ENCODE data around the gene CACNG1.

Gene CACNG1

DNA sequence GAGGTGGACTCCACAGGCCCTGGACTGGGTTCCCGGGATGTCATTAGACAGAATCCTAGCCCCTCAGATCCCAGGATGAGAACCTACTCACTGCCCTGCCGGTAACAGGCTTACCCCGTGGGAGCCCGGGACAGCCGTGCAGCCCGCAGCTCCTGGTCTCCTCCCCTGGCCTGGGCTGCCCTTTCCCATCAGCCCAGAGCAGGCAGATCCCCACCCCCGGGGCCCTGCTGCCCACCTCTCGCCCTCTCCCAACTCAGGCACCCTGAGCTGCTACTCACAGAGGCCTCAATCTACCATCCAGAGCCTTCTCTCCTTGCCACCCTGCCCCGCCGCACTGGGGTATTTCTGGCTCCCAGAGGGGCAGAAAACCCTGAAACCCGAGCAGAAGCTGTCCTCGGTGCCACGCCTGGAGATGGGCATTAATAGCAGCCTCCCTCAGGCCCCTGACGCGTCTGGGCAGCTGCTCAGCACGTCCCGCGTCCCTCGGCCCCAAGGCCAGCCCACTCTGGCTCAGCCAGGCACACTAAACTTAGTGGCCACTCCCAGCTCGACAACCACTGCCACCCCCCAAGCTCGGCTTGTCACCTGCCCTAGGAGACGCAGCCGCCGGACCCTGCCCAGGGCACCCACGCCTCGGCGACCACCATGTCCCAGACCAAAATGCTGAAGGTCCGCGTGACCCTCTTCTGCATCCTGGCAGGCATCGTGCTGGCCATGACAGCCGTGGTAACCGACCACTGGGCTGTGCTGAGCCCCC, at the start of gene CACNG1:
TSS of gene CACNG1 (plus strand) at position 539 of the 757 bp plus-strand sequence. CDS start at position 646, 107 bp downstream.
- no peak for DNase-seq (ENCODE audit: low read depth in 2 of 2)

- DNase-seq (ENCODE audit: low read depth in 2 of 2), result no peak
Observed at GRCh38 chr17:66994930-66995535, 49.3 kb upstream of the CACNG1 start.

DNA sequence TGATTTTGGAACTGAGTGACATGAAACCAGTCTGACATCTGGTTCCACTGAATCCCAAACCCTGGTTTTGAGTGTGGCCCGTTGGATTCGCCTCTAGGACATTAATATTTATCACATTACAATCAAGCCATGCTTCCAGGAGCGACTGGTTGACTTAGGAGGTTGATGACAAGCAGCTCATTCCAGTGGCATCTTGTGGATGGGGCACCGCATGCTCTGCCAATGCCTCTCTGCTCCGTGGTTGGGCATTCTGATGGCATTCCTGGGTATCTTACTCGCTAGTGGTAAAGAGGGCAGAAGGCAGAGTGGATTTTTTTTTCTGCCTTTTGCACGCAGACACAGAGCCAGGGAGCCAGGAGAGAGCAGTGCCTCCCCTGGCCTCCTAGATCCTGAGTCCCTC, 48.4 kb upstream of the CACNG1 start:
- DNase-seq (ENCODE audit: low read depth in 2 of 2), result no peak

DNA sequence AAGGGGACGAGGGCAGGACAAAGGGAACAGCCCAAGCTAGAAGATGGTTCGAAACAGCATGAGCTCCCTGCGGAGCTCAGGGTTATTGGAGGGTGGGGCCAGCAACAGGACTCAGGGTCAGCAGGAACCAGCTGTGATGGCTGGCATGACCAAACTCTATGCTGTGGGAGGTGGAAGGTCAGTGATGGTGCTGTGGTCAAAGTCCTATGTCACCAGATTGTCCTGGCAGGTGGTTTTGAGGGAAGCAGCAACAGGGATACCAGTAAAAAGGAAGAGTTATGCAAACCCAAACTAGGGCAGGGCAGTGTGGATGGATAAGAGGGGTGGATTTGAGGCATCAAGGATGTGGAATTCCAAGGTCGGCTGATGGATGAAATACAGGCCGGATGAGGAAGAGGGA, 47.4 kb upstream of the CACNG1 start:
- no peak for DNase-seq (ENCODE audit: low read depth in 2 of 2)

DNA sequence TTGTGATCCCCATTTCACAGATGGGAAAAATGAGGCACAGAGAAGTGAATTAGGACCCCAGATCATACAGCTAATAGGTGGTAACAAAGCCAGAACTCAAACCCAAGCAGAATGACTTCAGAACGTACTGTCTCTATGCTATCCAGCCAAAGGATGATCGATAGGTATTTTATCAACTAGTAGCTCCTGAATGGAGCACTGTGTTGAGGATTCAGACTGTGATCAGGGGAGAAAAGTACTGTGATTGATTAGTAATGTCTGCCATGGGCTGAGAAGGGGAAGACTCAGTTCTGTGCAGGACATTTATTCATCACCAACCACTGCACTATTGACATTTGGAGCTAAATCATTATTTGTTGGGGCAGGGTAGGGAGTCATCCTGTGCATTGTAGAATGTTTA, 41.1 kb upstream of the CACNG1 start:
- no peak for DNase-seq (ENCODE audit: low read depth in 2 of 2)

- DNase-seq (ENCODE audit: low read depth in 2 of 2), result no peak
Observed at GRCh38 chr17:67004181-67004580, 40.2 kb upstream of the CACNG1 start.

DNA sequence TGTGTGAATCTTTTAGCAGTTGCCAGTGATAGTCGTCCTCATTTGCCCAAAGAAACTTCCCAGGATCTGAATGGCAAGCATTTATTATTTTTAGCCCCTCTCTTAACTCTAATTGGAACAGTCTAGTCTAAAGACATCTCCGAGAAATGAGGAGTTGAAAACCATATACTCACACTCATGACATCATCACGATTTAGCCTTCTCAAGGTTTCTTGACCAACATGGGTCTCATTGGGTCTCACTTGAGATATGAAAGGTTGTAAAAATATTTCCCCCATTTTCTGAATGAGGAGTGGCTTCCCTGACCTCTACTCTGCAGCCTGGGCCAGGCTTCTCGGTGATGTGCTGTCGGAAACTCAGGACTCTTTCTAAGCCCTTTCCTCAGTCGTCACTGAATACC, 37.1 kb upstream of the CACNG1 start:
- DNase-seq (ENCODE audit: low read depth in 2 of 2), result no peak

- no peak for DNase-seq (ENCODE audit: low read depth in 2 of 2)
Observed at GRCh38 chr17:67008101-67008500, 36.3 kb upstream of the CACNG1 start.

DNA sequence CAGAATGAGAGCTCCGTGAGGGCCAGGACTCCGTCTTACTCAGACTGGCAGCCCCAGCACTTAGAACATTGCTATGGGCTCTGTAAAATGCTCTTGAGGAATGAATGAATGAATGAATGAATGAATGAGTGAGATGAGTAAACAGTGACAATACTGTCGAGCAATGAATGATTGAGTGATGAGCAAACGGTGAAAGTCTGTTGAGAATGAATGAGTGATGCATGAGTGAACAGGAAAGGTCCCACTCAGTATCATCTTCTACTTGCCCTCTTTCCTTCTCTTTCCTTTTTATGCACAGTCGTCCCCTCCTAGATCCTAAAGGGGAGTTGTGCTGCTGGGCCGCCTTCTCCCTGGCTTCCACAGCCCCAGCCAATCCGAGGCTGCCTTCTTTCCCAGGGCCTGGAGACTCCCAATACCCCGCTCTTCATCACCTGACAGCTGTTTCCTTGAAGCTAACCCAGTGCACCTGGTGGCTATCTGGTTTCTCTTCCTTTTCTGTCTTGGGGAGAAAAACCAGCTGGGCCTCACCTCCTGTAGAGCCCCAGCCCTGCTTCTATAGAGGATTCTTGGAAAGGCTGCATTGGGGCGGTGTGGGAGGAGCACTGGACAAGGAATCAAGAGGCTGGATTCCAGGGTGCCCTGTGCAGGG, 32.7 kb upstream of the CACNG1 start:
- DNase-seq (ENCODE audit: low read depth in 2 of 2), result no peak

- DNase-seq (ENCODE audit: low read depth in 2 of 2), result no peak
Observed at GRCh38 chr17:67013891-67014290, 30.5 kb upstream of the CACNG1 start.

GRCh38 chr17:67015001-67015400, 29.4 kb upstream of the CACNG1 start:
- DNase-seq (ENCODE audit: low read depth in 2 of 2), result no peak

- no peak for DNase-seq (ENCODE audit: low read depth in 2 of 2)
Observed at GRCh38 chr17:67016039-67016762, 28.2 kb upstream of the CACNG1 start.

DNA sequence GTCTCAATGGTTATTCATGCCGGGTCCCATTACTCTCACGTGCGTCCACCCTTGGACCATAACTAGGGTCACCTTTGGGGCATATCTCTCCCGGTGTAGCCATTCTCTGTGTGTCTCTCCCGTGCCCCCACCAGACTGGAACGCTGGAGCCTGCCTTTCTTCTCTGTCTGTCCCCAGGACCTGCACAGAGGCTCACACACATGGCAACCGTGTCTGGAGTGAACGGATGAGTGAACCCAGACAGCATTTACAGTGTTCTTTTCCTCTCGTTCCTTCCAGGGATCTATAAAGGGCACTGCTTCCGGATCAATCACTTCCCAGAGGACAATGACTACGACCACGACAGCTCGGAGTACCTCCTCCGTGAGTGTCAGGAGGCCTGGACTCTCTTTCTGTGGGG, 26.4 kb upstream of the CACNG1 start:
- DNase-seq (ENCODE audit: low read depth in 2 of 2), result no peak

- DNase-seq (ENCODE audit: low read depth in 2 of 2), result no peak
Observed at GRCh38 chr17:67018471-67019434, 25.6 kb upstream of the CACNG1 start.

GRCh38 chr17:67019809-67020208, 24.5 kb upstream of the CACNG1 start:
- no peak for DNase-seq (ENCODE audit: low read depth in 2 of 2)

GRCh38 chr17:67020293-67020766, 24.0 kb upstream of the CACNG1 start:
- DNase-seq (ENCODE audit: low read depth in 2 of 2), result no peak

DNA sequence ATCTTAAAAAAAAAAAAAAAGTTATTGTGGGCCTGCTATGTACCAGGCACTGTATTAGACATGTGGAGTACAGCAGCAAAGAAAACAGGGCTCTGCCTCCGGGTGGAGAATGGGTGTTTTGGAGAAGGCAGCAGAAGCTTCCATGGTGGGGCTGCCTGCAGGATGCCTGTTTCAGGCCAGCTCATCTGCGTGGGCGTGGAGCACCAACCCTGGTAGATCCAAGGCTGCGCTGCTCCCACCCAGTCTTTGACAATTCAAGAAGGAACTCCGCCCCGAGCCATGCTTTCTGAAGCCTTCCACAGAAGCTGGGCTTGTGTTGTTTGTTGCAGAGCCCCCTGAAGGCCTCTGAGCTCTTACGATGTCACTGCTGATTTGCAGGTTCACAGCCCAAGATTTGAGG, 23.2 kb upstream of the CACNG1 start:
- no peak for DNase-seq (ENCODE audit: low read depth in 2 of 2)

GRCh38 chr17:67021743-67022450, 22.5 kb upstream of the CACNG1 start:
- DNase-seq (ENCODE audit: low read depth in 2 of 2), result no peak

DNA sequence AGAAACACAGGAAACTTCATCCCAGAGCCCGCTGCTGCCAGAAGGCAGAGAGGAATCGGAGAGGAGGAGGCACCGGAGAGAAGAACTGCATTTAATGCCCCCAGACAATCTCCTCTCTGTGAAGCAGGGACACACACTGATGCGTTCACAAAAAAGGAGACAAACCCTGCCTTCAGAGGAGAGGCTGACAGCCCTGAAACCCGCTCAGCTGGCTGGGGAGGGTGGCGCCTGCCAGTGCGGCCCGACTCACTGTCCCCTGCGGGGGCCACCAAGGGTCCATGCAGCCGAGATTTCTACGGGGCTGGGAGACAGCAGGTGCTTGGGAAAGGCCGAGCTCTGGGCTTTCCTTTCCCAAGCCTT, 21.9 kb upstream of the CACNG1 start:
- no peak for DNase-seq (ENCODE audit: low read depth in 2 of 2)

- DNase-seq (ENCODE audit: low read depth in 2 of 2), result no peak
Observed at GRCh38 chr17:67024736-67025135, 19.6 kb upstream of the CACNG1 start.
